ENCODE measurements around the gene UBE2E1. TPM values are rescaled to one million over a fixed set of nuclear protein-coding genes. Genes with fewer than 3 reads are reported as not detected.

UBE2E1 gene
- total RNA-seq, 4 donors from 2014 or later, result 89.4 to 153 (median 121) TPM

GRCh38 chr3:23793528-23794134 lies 12.1 kb upstream of the UBE2E1 start:
- H3K27ac ChIP-seq, result no peak overlapping the region
- H3K36me3 ChIP-seq, result no peaks in the 10 kb centered on the region
- no peak for TF ChIP-seq CTCF (IDR thresholded peaks at IDR 0.05)
- TF ChIP-seq POLR2A (IDR thresholded peaks at IDR 0.05), result no peak
- TF ChIP-seq POLR2AphosphoS5 (IDR thresholded peaks at IDR 0.05), result no peak
- no peak for TF ChIP-seq EP300 (IDR thresholded peaks at IDR 0.05)
- H3K4me1 ChIP-seq, result no peaks in the 10 kb centered on the region
- H3K27me3 ChIP-seq, result no peaks in the 10 kb centered on the region
- no peak for ATAC-seq
- no peaks in the 10 kb centered on the region for H3K9me3 ChIP-seq
- 87 to 100% methylated on average over 2 to 4 of the region's 4 CpGs for WGBS, 2 donors (ENCODE audit: low coverage in 1 of 2)
- no peak overlapping the region for H3K4me3 ChIP-seq

- TF ChIP-seq EP300 (IDR thresholded peaks at IDR 0.05) (no peak), POLR2AphosphoS5 (IDR thresholded peaks at IDR 0.05) (no peak), POLR2A (IDR thresholded peaks at IDR 0.05) (no peak), CTCF (IDR thresholded peaks at IDR 0.05) (no peak)
- H3K27ac ChIP-seq, result no peak overlapping the region
- ATAC-seq, result no peak
- no peaks in the 10 kb centered on the region for H3K4me1 ChIP-seq
- no peaks in the 10 kb centered on the region for H3K27me3 ChIP-seq
- H3K9me3 ChIP-seq, result no peaks in the 10 kb centered on the region
- no peaks in the 10 kb centered on the region for H3K36me3 ChIP-seq
- no peak overlapping the region for H3K4me3 ChIP-seq
Observed at GRCh38 chr3:23795096-23795495, 10.7 kb upstream of the UBE2E1 start.

- Histone ChIP-seq H3K9me3 (no peaks in the 10 kb centered on the region), H3K4me1 (no peaks in the 10 kb centered on the region), H3K36me3 (no peaks in the 10 kb centered on the region), H3K27me3 (no peaks in the 10 kb centered on the region), H3K4me3 (no peak overlapping the region), H3K27ac (no peak overlapping the region)
- TF ChIP-seq CTCF (IDR thresholded peaks at IDR 0.05) (no peak), POLR2AphosphoS5 (IDR thresholded peaks at IDR 0.05) (no peak), EP300 (IDR thresholded peaks at IDR 0.05) (no peak)
- 73 to 90% methylated on average over 2 of the region's 2 CpGs for WGBS, 2 donors (ENCODE audit: low coverage in 1 of 2)
- ATAC-seq, result no peak
Observed at GRCh38 chr3:23796518-23796917, 9.2 kb upstream of the UBE2E1 start.

GRCh38 chr3:23797491-23797890 lies 8.3 kb upstream of the UBE2E1 start:
- ATAC-seq, result no peak
- WGBS, 2 donors (ENCODE audit: low coverage in 1 of 2), result 84 to 87% methylated on average over 4 of the region's 4 CpGs

More at GRCh38 chr3:23797491-23797890, 8.3 kb upstream of the UBE2E1 start:
- Histone ChIP-seq H3K9me3 (no peaks in the 10 kb centered on the region), H3K27me3 (no peaks in the 10 kb centered on the region), H3K4me3 (no peak overlapping the region), H3K36me3 (no peaks in the 10 kb centered on the region), H3K4me1 (no peaks in the 10 kb centered on the region), H3K27ac (no peak overlapping the region)
- TF ChIP-seq EP300 (IDR thresholded peaks at IDR 0.05) (no peak), CTCF (IDR thresholded peaks at IDR 0.05) (no peak), POLR2AphosphoS5 (IDR thresholded peaks at IDR 0.05) (no peak), POLR2A (IDR thresholded peaks at IDR 0.05) (no peak)

Measured in gastroesophageal sphincter (tissue), 4 donors.